RWPE1 (cell line): ENCODE results near the gene SLC25A11.

Source experiments
- CTCF ChIA-PET: fragments of 350-600 bp; sonication (Branson Sonifier 250); formaldehyde crosslinking; extraction: SDS; loops from one replicate; lab custom pipeline; 2021; lab: Yijun Ruan, JAX
- POLR2A ChIA-PET: fragments of 400-600 bp; formaldehyde crosslinking; extraction: SDS; loops from one replicate; lab custom pipeline; 2020; ENCODE audit warnings: antibody characterized with exemption; ENCODE audit not compliant: low non-redundant PET; lab: Yijun Ruan, JAX
- DNase-seq: peaks from one replicate; pipeline ENCODE4 v3.0.0; 2012; ENCODE audit warnings: low spot score
- H3K27ac ChIP-seq: fragments of 450-650 bp; 2 replicates; pipeline ENCODE4 v1.5.1; 2017
- CTCF ChIP-seq: fragments of 450-650 bp; conservative IDR thresholded peaks from 2 replicates; pipeline ENCODE4 v1.5.1; 2017; ENCODE audit warnings: low read depth, mild to moderate bottlenecking

SLC25A11 gene

DNA sequence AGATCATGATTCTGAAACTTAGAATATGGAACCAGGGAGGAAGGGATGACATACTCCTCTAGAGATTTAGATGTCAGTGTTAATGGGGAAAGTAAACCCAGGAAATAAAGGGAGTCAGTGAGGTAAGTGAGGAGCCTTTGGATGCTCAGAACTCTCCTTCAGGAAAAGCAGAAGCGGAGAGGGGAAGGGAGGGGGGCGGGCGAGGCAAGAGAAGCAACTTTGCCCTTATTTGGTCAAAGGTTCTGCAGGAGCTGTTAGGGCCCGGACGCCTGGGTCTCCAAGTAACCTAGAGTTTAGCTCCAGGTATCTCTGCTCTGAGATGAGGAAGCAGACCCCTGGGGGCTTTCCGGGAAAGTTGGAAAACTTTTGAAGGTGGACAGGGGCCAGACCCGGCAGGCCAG lies 7.2 kb upstream of the SLC25A11 start:
- ChIA-PET CTCF (interaction anchor here (1.2 kb wide), 1 partner anchor 38 kb away, joined by 3 read pairs; no protein-coding TSS in a partner anchor), POLR2A (interaction anchor here (0.7 kb wide), 1 partner anchor 40 kb away, joined by 4 read pairs; no protein-coding TSS in a partner anchor)
- DNase-seq, result no peak
- H3K27ac ChIP-seq, result peak overlapping the region; percentile 100
- no peak for TF ChIP-seq CTCF

- no peak for DNase-seq
- ChIA-PET POLR2A (interaction anchor here (1.3 kb wide), 1 partner anchor 23 kb away, joined by 3 read pairs; no protein-coding TSS in a partner anchor), CTCF (interaction anchor here (1.2 kb wide), 1 partner anchor 37 kb away, joined by 3 read pairs; no protein-coding TSS in a partner anchor)
- H3K27ac ChIP-seq, result peak overlapping the region; percentile 100
- no peak for TF ChIP-seq CTCF
These were observed 6.6 kb upstream of the SLC25A11 start for GRCh38 chr17:4946312-4946976.

DNA sequence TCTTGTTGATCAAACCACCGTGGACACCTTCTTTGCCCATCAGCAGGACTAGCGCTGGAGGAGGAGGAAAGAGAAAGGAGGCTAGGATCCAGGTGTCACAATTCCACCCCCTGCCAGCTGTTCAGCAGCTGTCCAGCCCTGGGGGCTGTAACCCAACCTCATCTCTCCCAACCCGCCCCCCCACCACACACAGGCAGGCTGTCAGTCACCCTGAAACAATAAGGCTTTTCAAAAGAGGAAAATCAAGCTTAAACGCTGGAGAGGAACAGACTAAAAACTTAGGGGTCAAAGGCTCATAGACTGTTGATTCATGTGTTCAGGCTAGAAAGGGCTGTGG lies 6.1 kb upstream of the SLC25A11 start:
- DNase-seq, result peak; percentile 31
- POLR2A ChIA-PET, result interaction anchor here (1.3 kb wide), 1 partner anchor 23 kb away, joined by 3 read pairs; no protein-coding TSS in a partner anchor
- peak overlapping the region; percentile 100 for H3K27ac ChIP-seq
- no peak for TF ChIP-seq CTCF
- CTCF ChIA-PET, result no interaction called here

DNA sequence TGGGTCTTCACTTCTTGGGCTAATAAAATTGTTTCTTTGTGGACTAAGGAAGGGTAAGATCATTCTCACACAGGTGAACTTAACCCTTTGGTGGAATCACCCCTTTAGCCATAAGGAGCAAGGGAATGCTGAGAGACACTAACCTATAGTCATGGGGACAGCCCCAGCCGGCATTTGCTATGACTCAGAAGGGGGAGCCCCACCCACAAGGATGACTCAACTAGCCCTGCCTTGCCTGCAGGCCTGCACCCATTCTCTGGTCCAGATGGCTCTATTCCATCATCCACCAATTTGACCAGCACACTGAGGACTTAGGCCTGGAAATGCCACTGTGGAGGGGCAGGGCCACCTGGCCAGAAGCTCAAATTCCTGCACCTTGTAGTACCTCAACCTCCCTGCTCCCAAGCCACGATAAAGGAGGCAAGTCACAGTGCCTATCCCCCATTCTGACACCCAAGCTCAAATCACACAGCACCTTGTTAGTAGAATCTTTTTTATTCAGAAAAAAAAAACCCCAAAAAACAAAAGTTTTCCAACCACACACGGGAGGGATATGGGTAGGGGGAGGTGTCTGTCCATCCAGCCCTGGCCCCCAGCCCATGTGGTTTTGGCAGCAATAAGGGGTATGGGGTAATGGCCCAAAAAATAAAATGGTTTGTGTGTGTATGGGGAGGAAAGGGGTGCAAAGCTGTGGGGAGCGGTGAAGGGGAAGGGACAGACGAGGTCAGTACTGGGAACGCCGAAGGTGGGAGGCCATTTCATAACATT lies 5.5 kb upstream of the SLC25A11 start:
- no peak for TF ChIP-seq CTCF
- CTCF ChIA-PET, result interaction anchor here (0.9 kb wide), 1 partner anchor 23 kb away, joined by 3 read pairs; no protein-coding TSS in a partner anchor
- DNase-seq, result peak; percentile 95
- peak overlapping the region; percentile 100 for H3K27ac ChIP-seq
- POLR2A ChIA-PET, result interaction anchor here (1.3 kb wide), 1 partner anchor 24 kb away, joined by 3 read pairs; no protein-coding TSS in a partner anchor

GRCh38 chr17:4944554-4945175 lies 4.8 kb upstream of the SLC25A11 start:
- DNase-seq, result no peak
- no peak for TF ChIP-seq CTCF
- CTCF ChIA-PET, result interaction anchor here (0.9 kb wide), 1 partner anchor 24 kb away, joined by 3 read pairs; no protein-coding TSS in a partner anchor
- H3K27ac ChIP-seq, result peak overlapping the region; percentile 100
- POLR2A ChIA-PET, result interaction anchor here (1.3 kb wide), 1 partner anchor 25 kb away, joined by 3 read pairs; no protein-coding TSS in a partner anchor

DNA sequence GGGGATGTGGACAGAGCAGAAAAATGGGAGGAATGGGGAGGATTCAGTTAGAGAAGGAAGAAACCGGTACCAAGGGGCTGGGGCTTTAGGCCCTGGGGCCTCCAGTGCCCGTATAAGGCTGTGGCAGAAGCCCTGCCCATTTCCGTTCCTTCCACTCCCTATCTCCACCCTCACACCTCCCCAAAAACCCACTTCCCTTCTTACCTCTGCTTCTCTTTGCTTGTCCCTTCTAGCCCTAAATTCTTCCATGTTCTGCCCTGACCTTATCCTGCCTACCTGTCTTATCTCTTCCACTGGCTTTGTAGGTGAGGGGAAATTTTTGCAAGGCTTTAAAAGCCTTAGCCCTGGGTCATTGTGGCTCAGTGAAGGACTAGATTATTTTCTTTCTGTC lies 4.3 kb upstream of the SLC25A11 start:
- no peak for TF ChIP-seq CTCF
- ChIA-PET POLR2A (no interaction called here), CTCF (interaction anchor here (0.9 kb wide), 1 partner anchor 24 kb away, joined by 3 read pairs; no protein-coding TSS in a partner anchor)
- no peak for DNase-seq
- H3K27ac ChIP-seq, result peak overlapping the region; percentile 100
